Stimulated activated naive CD8-positive, alpha-beta T cell treated with anti-CD3 and anti-CD28 coated beads, Interleukin-15, Interleukin-2, amounts not matched to agents 100 U/mL and 50 U/mL, for 24 hours (primary cell): Measurements from ENCODE around the gene GSTM4.
A peak's percentile ranks its signal among the peaks of the same experiment; 100 is the strongest.

Experiments
- ATAC-seq: fragments of 150-1000 bp; cut with Tn5 transposase; one replicate; pipeline ENCODE4 v1.10.0; 2021
- DNase-seq: peaks from one replicate; pipeline ENCODE4 v3.0.0; 2021

Gene GSTM4

GRCh38 chr1:109625176-109625575 is 30.7 kb upstream of the GSTM4 start:
- DNase-seq, result no peak
- ATAC-seq, result no peak

- no peak for DNase-seq
- ATAC-seq, result no peak
Observed at GRCh38 chr1:109625601-109626560, 30.0 kb upstream of the GSTM4 start.

DNA sequence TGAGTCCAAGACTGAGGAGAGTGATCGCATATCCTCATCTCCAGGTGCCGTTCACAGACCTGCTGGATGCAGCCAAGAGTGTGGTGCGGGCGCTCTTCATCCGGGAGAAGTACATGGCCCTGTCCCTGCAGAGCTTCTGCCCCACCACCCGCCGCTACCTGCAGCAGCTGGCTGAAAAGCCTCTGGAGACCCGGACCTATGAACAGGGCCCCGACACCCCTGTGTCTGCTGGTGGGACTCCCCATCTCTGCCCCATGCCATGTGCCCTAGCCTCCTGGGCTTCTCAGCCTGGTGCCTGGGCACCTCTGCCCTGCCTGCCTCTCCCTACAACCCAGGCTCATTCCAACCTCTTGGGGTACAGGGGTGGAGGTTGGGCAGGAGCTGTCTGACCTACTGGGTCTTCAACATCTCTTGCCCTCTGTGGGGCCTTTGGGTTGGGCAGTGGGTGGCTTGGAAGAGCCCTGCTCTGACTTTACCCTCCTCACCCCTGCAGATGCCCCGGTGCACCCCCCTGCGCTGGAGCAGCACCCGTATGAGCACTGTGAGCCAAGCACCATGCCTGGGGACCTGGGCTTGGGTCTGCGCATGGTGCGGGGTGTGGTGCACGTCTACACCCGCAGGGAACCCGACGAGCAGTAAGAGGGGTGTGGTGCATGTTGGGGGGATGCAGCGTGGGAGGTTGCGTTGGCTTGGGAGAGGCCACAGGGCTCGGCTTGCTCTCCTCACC is 29.1 kb upstream of the GSTM4 start:
- no peak for DNase-seq
- no peak for ATAC-seq

DNA sequence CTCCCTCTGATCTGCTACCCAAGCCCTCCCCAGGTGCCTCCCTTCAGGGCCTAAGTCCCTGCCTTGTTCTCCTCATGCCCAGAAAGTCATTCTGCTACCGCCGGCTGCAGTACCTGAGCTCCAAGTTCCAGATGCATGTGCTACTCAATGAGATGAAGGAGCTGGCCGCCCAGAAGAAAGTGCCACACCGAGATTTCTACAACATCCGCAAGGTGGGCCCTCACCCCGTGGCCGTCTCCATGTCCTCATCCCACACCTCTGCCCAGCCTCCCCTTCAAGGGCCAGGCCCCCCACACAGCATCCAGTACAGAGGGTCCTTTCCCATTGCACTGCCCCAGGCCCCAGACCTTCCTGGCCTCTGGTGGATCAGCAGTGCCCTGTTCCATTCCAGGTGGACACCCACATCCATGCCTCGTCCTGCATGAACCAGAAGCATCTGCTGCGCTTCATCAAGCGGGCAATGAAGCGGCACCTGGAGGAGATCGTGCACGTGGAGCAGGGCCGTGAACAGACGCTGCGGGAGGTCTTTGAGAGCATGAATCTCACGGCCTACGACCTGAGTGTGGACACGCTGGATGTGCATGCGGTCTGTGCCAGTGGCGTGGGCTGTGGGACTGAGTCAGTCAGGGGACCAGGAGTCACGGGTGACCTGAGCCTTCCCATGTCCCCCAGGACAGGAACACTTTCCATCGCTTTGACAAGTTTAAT is 28.1 kb upstream of the GSTM4 start:
- ATAC-seq (no peak), DNase-seq (no peak)

DNA sequence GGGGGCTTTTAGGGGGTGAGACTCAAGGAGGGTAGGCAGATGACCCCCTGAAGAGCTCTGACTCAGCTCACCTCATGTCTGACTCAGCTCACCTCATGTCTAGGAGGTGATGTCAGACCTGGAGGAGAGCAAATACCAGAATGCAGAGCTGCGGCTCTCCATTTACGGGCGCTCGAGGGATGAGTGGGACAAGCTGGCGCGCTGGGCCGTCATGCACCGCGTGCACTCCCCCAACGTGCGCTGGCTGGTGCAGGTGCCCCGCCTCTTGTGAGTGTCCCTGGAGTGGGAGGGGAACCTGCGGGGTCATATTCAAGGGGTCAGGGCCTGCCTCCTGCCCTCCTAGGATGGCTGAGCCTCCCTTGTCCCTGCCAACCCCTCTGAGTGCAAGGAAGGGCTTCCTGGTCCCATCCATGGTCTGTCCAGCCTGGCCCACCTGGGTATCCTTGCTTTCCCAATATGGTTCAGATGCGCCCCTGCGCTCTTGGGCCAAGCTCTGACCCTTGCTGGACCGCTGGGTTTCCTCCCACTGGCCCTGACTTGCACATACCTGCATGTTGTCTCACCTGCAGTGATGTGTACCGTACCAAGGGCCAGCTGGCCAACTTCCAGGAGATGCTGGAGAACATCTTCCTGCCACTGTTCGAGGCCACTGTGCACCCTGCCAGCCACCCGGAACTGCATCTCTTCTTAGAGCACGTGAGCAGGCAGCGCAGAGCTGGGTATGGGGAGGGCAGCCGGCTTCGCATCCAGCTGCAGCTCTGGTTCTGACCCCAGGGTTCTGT is 27.2 kb upstream of the GSTM4 start:
- ATAC-seq, result no peak
- DNase-seq, result no peak

DNA sequence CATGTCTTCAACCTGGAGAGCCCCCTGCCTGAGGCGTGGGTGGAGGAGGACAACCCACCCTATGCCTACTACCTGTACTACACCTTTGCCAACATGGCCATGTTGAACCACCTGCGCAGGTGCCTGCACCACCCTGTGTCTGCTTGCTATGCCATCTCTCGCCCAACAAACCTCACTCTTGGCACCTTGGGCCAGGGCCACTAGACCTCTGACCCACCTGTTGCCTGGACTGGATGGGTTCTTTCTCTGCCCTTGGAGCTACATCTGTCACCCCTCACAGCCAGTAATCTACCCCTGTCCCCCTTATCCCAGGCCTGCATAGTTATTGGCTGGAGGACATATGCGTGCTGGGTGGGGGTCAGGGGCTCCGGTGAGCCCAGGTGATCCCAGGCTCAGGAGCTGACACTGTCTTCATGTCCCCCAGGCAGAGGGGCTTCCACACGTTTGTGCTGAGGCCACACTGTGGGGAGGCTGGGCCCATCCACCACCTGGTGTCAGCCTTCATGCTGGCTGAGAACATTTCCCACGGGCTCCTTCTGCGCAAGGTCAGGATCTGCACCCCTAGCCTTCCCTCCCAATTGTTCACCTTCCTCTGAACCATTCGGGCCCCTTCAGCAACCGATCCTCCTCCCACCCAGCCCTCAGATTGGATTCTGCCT is 26.4 kb upstream of the GSTM4 start:
- ATAC-seq (no peak), DNase-seq (no peak)

GRCh38 chr1:109630081-109630897 is 25.6 kb upstream of the GSTM4 start:
- DNase-seq (peak; percentile 63), ATAC-seq (no peak)

DNA sequence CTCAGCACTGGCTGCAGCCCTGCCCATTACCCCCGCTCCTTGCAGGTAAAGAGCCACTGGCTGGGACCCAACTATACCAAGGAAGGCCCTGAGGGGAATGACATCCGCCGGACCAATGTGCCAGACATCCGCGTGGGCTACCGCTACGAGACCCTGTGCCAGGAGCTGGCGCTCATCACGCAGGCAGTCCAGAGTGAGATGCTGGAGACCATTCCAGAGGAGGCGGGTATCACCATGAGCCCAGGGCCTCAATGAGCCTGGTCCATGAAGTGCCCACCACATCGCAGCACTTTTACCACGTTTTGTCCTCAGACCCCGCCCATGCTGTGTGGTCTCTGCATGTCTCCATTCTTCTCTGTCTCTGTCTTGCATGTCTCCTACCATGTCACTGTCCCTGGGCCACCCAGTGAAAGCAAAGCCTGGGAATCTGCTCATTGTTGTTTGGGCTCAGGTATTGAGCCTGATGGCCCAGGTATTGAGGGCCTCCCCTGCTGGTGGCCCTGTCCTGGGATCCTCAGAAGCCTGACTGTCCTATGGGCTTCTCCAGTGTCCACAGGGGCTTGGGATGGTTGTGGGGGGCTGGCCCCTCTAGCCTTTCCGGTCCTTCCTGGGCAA is 24.9 kb upstream of the GSTM4 start:
- ATAC-seq, result no peak

DNA sequence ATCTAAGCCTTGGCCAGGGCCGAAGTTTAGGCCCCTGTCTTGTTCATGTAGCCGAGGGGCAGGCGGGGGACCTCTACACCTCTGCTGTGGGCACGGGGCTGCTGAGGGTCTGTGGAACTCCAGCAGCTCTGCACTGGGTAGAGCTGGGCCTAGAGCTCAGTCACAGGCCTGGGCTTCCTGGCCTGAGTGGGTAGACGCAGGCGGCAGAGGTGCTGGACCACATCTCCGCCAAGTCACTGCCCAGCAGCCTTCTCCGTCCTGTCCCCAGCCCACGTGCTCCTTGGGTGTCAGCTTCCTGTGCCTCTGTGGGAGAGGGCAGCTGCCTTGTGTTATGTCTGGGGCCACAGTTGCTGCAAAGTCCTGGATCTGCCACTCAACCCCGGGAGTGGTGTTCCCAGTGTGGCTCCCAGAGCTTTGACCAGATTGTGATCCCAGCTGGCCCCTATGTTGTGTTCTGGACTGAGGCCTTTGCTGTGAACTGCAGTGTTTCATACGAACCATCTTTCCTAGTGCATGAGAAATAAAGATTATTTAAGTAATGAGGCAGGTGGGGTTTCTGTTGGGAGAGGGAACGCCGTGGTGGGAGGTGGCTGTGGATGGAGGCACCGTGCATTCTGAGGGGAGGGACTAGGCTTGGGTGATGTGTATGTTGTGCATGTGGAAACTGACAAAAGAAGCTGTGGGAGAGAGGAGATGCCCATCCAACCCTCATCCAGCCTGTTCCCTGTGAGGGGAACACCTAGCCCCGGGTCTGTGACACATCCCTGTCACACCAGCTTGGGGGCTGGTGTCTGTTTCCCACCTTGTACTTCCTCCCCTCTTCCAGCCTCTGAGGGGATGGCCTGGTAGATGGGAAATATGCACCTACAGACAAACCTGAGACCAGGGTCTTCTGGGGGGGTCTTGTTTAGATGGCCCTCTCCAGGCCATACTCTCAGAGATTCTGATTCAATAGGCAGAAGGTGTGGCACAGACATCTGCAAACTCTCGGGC is 24.1 kb upstream of the GSTM4 start:
- no peak for DNase-seq
- no peak for ATAC-seq

More for the DNA sequence above, 24.9 kb upstream of the GSTM4 start:
- no peak for DNase-seq

DNA sequence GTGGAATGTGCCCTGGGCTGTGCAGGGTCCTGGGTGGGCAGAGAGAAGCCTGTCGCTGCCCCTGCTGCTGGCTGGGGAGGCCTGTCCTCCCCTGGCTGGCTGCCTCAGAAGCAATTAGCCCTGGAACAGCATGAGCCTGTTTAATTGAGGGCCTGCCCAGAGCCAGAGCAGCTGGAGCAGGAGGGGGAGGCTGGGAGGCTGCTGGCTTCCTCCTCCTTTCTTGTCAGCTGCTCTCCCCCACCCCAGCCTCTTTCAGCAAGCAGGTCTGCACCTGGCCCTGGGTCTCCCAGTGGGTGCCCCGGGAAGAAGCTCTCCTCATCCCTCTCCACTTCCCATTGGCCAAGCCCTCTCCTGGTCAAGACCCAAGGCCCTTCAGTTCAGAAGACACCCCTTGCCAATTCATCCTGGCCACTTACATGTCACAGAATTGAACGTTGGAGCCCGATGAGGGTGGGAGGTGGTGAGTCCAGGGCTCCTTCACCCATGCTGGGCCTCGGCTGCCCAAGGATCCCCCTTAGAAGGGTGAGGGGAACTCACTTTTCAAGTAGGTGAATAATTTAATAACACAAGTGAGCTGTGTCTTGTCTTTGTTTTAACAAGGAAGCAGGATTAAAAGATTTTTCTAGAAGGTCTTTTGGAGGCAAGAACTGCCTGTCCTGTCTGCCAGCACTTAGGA is 23.1 kb upstream of the GSTM4 start:
- ATAC-seq, result no peak
- DNase-seq, result no peak

DNA sequence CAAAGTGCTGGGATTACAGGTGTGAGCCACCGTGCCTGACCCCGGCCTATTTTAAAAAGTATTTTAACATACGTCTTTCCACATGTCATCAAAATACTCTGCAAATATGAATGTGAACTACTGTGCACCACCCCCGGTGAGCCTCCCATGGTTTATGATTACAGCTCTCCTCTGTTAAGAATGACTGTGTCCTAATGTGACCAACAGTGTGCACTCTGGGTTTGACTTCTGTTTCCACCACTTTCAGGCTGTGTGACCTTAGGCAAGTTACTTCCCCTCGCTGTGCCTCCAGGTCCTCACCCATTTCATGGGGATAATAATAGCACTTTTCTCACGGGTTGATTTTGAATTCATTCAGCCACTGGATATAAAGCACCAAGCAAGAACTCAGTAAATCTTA is 21.6 kb upstream of the GSTM4 start:
- no peak for DNase-seq
- ATAC-seq, result no peak

DNA sequence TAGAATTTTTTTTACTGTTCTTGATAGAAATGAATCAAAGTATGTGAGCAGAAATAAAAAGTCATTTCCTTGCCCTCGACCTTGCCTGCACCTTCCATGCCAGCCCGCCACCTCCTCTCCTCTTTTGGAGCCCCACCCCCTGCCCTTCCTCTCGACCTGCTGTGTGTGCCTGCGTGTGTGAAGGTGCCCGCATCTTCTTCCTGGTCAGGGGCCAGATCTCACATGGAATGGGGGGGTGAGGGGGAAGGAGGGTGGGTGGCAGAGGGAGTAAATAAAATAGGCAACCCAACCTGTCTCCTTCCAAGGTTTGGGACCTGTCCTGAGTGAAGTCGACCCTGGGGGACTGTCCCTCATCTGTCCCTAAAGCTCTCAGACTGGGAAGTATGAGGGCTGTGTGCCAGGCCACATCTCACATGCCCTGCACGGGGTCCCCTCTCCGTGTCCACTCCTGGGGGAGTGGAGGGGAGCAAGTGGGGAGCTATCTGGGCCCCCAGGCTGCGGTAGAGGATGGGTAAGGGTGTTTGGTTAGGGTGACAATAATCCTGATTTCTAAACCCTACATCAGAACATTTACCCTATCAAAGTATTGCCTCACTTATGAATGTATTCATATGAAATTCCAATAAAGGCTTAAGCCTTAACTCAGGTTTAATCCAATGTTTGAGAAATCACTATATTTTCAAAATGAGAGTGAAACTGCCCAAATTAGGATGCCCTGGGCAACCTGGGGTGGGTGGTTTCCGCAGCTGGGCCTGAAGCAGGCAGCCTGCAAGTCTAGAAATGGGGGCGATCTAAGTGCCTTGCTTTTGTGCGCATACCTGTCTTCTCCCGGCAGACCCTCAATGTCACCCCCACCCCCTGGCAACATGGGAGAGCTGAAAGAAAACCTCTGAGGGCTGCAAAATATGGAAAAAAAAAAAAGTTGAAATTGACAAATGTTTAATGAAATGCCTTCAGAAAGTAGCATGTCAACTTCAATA is 20.8 kb upstream of the GSTM4 start:
- DNase-seq (no peak), ATAC-seq (peak; percentile 17)

GRCh38 chr1:109635862-109636200 is 20.1 kb upstream of the GSTM4 start:
- ATAC-seq (no peak), DNase-seq (no peak)

GRCh38 chr1:109636201-109636952 is 19.5 kb upstream of the GSTM4 start:
- DNase-seq, result no peak
- no peak for ATAC-seq

DNA sequence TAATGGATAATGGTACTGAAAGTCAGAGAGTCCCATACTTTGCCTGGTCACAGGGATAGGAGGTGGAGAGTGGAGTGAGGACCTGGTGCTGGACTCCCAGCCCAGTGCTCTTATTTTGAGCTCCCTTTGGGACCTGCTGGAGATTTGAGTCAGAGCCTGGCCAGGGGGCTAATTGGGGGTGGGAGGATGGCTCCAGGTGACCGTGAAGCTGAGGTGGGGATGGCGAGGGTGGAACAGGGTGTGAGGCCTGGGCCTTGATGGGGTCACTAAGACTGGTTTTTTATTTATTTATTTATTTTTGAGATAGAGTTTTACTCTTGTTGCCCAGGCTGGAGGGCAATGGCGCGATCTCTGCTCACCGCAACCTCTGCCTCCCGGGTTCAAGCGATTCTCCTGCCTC is 18.5 kb upstream of the GSTM4 start:
- ATAC-seq (no peak), DNase-seq (no peak)
